ENCODE data around the gene ALKBH2.
A peak's percentile ranks its signal among the peaks of the same experiment; 100 is the strongest.

The ALKBH2 gene

DNA sequence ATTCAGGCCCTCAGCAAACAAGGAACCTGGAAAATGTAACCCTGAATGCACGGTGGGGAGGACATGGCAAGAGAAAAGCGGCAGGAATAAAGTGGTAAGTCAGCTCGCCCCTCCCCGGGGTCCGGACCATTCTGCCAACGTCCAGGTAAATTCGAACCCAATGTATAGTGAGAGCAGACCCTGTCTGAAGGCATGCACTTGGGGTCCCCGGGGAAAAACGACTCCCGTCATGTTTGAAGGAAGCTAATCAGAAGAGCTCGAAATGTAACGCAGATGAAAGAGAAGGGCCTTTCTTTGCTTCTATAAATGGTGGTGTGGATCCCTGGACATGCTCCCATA is 23.3 kb upstream of the ALKBH2 start:
- H3K4me1 ChIP-seq = peaks cover 11 to 30% (median 25%) of the 10 kb centered on the region in 10 experiments
- no peaks in the 10 kb centered on the region for H3K9me3 ChIP-seq (replicated peaks in 1 of 11)
- peak overlapping the region in 6 of 11 experiments; percentile 13 to 62 (median 33); a peak in 9 of 22 replicates for H3K9ac ChIP-seq
- no peak for TF ChIP-seq Cebpa-rat (IDR thresholded peaks at IDR 0.05)
- no peaks in the 10 kb centered on the region; a peak in 1 of 22 replicates for H3K36me3 ChIP-seq
- H3K4me2 ChIP-seq = peak overlapping the region; percentile 43 to 85 (median 68)
- peak overlapping the region in 8 of 11 experiments; percentile 16 to 67 (median 57); a peak in 16 of 22 replicates for H3K27ac ChIP-seq
- no peak overlapping the region for H3K4me3 ChIP-seq
- no peaks in the 10 kb centered on the region for H3K27me3 ChIP-seq
- H4K20me1 ChIP-seq = no peaks in the 10 kb centered on the region; a peak in 1 of 22 replicates

DNA sequence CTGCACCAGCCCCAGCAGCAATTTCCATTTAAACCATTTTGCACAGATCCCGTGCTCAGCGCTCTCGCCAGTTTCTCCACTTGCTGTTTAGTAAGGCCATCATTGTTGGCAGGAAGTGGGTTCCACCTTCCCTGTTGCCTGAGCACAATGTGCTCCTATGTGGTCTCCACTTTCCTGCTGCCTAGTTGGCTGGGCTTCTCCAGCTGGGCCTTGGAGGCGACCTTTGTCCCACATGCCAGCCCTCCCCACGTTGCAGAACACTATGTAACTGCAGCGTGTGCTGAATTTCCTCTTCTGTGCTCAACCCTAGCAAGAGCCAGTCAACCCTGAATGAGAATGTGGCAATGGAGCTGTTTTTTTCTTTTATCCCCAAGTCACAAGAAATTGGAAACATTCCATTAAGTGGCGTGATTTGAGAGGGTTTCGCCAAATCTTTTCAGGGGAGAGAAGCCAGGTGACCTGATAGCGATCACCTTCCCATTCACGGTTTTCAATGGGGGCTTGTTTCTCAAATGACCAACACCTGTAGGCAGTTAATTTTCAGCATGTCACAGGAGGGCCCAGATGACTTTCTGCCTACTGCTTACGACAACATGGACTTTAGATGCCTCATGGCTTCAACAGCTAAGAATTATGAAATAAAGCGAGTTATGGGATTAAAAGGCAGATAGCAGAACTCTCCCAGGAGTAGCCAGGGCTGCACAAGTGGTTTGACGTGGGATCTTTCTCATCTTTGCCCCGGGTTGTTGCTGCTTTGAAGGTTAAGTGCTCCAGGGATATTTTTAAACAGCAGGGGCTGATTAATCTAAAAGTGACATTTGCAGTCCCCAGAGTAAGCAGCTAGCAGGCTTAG is 22.7 kb upstream of the ALKBH2 start, which contains the start of gene ACACB:
TSS of gene ACACB (plus strand) at position 830 of the 853 bp plus-strand sequence. CDS start 22,819 bp downstream, outside the sequence.
- Histone ChIP-seq H3K9ac (peak within 1 kb of the TSS in 6 of 11 experiments; percentile 13 to 62 (median 33); a peak in 9 of 22 replicates), H3K27me3 (no peaks in the 10 kb centered on the region), H3K36me3 (peaks cover 0 to 5% (median 0%) of the 10 kb centered on the region in 11 experiments; a peak in 4 of 22 replicates), H3K9me3 (replicated peaks in 1 of 11) (no peaks in the 10 kb centered on the region), H3K4me3 (no peak within 1 kb of the TSS), H4K20me1 (no peaks in the 10 kb centered on the region; a peak in 2 of 22 replicates), H3K4me2 (peak within 1 kb of the TSS; percentile 43 to 85 (median 68)), H3K27ac (peak within 1 kb of the TSS in 8 of 11 experiments; percentile 23 to 67 (median 57); a peak in 16 of 22 replicates), H3K4me1 (peaks cover 11 to 36% (median 31%) of the 10 kb centered on the region in 10 experiments)
- TF ChIP-seq Cebpa-rat (IDR thresholded peaks at IDR 0.05) = peak in 7 of 11 experiments; percentile 9 to 73 (median 42); a peak in 7 of 22 replicates

DNA sequence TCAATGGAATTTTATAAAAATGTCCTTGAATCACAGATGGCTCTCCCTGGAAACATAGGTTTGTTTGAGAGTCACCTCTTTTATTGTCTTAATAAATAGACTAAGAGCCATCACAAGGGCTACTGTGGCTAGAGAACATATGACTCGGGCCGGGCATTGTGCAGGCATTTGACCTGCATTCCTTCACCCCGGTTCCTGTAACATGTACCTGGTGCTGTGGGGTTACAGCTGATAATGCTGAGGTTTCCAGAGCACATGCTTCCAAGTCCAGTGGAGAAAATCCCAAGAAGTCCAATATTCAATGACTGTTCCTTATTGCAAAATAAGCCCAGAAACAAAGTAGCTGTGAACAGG is 22.1 kb upstream of the ALKBH2 start:
- no peak for TF ChIP-seq Cebpa-rat (IDR thresholded peaks at IDR 0.05)
- H3K9me3 ChIP-seq (replicated peaks in 1 of 11) = no peaks in the 10 kb centered on the region
- no peak overlapping the region for H3K4me3 ChIP-seq
- H3K4me1 ChIP-seq = peaks cover 11 to 39% (median 33%) of the 10 kb centered on the region in 10 experiments
- peak overlapping the region in 6 of 11 experiments; percentile 23 to 67 (median 52); a peak in 10 of 22 replicates for H3K27ac ChIP-seq
- H4K20me1 ChIP-seq = no peaks in the 10 kb centered on the region; a peak in 2 of 22 replicates
- peaks cover 0 to 11% (median 3%) of the 10 kb centered on the region in 11 experiments; a peak in 5 of 22 replicates for H3K36me3 ChIP-seq
- 0 out of 22 replicates have a peak overlapping the region, but pooled peaks of 2 of the 11 experiments have one; percentile 11 to 62 for H3K9ac ChIP-seq
- H3K27me3 ChIP-seq = no peaks in the 10 kb centered on the region
- peak overlapping the region; percentile 43 to 85 (median 68) for H3K4me2 ChIP-seq

DNA sequence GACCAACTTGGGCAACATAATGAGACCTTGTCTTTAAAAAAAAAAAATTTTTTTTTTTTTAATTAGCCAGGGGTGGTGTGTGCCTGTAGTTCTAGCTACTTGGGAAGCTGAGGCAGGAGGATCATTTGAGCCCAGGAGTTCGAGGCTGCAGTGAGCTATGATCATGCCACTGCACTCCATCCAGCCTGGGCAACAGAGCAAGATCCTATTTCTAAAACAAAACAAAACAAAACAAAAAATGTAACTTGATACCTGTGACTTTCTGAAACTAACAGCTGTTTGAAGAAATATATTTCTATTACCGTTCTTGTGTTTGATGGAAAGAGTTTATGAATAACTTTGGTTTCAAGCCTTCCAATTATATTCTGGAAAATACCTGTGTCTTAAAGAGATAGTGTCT is 21.4 kb upstream of the ALKBH2 start:
- H4K20me1 ChIP-seq = no peaks in the 10 kb centered on the region; a peak in 2 of 22 replicates
- H3K9me3 ChIP-seq (replicated peaks in 1 of 11) = no peaks in the 10 kb centered on the region
- peaks cover 11 to 39% (median 33%) of the 10 kb centered on the region in 10 experiments for H3K4me1 ChIP-seq
- H3K9ac ChIP-seq = no peak overlapping the region
- no peak overlapping the region for H3K27ac ChIP-seq
- no peak overlapping the region for H3K4me2 ChIP-seq
- TF ChIP-seq Cebpa-rat (IDR thresholded peaks at IDR 0.05) = no peak
- no peak overlapping the region for H3K4me3 ChIP-seq
- no peaks in the 10 kb centered on the region for H3K27me3 ChIP-seq
- H3K36me3 ChIP-seq = peaks cover 0 to 18% (median 9%) of the 10 kb centered on the region in 11 experiments; a peak in 11 of 22 replicates

DNA sequence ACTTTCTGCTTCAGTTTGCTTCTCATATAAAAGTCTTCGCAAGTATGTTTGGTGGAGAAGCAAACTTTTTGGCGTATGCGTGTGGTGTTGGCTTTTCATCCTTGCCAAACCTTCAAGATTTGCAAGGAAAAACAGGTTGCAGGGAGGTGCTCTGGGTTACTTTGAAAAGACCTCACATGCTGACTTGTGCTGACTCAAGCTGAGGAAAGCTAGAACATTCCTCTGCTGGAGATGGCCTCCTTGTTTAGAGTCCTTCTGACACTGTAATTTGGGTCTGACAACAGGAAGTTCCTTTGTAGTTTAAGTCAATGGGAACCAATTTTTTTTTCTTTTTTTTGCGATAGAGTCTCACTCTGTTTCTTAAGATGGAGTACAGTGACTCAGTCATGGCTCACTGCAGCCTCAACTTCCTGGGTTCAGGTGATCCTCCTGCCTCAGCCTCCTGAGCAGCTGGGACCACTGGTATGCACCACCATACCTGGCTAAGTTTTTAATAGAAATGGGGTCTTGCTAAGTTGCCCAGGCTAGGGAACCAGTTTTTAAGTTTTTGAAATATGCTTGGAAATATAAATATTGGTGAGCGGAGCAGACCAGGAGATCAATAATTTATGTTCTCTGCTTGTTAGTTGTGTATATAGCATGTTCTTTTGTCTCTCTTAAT is 20.5 kb upstream of the ALKBH2 start:
- peaks cover 0 to under 1% (median 0%) of the 10 kb centered on the region in 11 experiments; a peak in 2 of 22 replicates for H4K20me1 ChIP-seq
- H3K4me1 ChIP-seq = peaks cover 11 to 39% (median 33%) of the 10 kb centered on the region in 10 experiments
- H3K4me3 ChIP-seq = no peak overlapping the region
- H3K36me3 ChIP-seq = peaks cover 0 to 27% (median 16%) of the 10 kb centered on the region in 11 experiments; a peak in 18 of 22 replicates
- no peak overlapping the region for H3K27ac ChIP-seq
- no peak overlapping the region for H3K9ac ChIP-seq
- no peak for TF ChIP-seq Cebpa-rat (IDR thresholded peaks at IDR 0.05)
- no peak overlapping the region for H3K4me2 ChIP-seq
- no peaks in the 10 kb centered on the region for H3K9me3 ChIP-seq (replicated peaks in 1 of 11)
- H3K27me3 ChIP-seq = no peaks in the 10 kb centered on the region

DNA sequence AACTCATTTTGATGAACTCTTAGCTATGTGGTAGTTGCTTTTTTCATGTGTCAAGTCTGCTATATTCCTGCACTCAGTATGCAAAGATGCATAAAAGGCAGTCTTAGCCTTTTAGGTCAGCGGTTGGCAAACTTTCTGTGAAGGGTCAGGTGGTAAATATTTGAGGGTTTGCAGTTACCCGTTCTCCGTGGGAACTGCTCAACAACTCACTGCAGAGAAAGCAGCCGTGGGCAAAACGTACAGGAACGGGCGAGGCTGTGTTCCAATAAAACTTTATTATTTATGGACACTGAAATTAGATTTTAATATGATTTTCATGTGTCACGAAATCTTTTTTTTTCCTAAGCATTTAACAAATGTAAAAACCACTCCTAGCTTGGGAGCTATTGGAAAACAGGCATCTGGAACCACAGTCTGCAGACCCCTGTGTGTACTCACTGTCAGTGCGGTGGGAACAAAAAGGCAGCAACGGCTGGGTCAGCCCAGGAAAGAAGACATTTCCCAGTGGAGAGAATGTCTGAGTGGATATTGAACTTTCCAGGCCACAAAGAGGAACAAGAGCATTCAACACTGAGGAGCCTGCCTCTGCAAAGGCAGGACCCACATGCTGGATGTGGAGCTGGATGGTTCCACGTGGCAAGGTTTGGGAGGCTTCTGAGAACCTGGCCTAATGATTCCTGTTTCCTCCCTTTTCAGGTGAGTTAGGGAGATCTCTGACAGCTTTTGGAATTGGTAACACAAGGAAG is 19.6 kb upstream of the ALKBH2 start:
- TF ChIP-seq Cebpa-rat (IDR thresholded peaks at IDR 0.05) = no peak
- Histone ChIP-seq H3K4me3 (no peak overlapping the region), H3K9me3 (replicated peaks in 1 of 11) (no peaks in the 10 kb centered on the region), H3K27me3 (no peaks in the 10 kb centered on the region), H3K4me1 (peaks cover 11 to 39% (median 33%) of the 10 kb centered on the region in 10 experiments), H4K20me1 (peaks cover 0 to 4% (median 0%) of the 10 kb centered on the region in 11 experiments; a peak in 2 of 22 replicates), H3K9ac (no peak overlapping the region), H3K36me3 (peaks cover 3 to 36% (median 25%) of the 10 kb centered on the region in 11 experiments; a peak in 19 of 22 replicates), H3K4me2 (no peak overlapping the region), H3K27ac (no peak overlapping the region)

DNA sequence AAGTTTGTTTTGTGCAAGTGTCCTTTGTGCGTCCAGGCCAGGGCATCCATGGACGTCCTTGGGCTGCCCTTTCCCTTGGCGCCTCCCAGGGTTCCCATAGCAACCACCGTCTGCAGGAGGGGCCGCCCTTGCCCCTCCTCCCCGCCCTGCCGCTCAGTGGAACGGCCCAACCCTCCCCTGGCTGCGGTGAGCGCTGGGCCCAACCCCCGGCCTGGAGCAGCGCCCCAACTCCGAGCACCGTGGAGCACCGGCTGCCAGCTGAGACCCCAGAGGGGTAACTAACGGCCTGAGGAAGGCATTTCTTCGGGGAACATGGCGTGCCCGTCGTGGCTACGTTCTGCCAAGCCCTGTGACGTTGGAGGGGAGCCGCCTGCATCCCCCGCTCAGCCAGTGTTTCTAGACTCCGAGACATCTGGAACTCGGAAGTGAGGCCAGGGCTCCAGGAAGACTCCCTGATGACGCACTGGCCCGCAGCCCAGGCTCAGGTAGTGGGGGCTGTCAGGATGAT is 17.8 kb upstream of the ALKBH2 start:
- H3K4me1 ChIP-seq = peaks cover 6 to 23% (median 19%) of the 10 kb centered on the region in 10 experiments
- H4K20me1 ChIP-seq = peaks cover 0 to 9% (median 0%) of the 10 kb centered on the region in 11 experiments; a peak in 5 of 22 replicates
- H3K27me3 ChIP-seq = no peaks in the 10 kb centered on the region
- no peaks in the 10 kb centered on the region for H3K9me3 ChIP-seq (replicated peaks in 1 of 11)
- TF ChIP-seq Cebpa-rat (IDR thresholded peaks at IDR 0.05) = no peak
- peak overlapping the region in 3 of 11 experiments; percentile 3 to 27 (median 4); a peak in 2 of 22 replicates for H3K27ac ChIP-seq
- peak overlapping the region; percentile 19 to 64 (median 45) for H3K4me2 ChIP-seq
- peaks cover 15 to 54% (median 42%) of the 10 kb centered on the region in 11 experiments for H3K36me3 ChIP-seq
- H3K4me3 ChIP-seq = peak overlapping the region in 4 of 10 experiments; percentile 27 to 50 (median 38); a peak in 6 of 20 replicates
- peak overlapping the region in 6 of 11 experiments; percentile 22 to 50 (median 34); a peak in 7 of 22 replicates for H3K9ac ChIP-seq

Measured in BLaER1 treated with 17β-estradiol and CSF1 and Interleukin-3, amounts not matched to agents 10 nM and 100 nM (cell line).